Left forelimb (tissue), 1 donor: ENCODE results near the gene S100A8.
A peak's percentile ranks its signal among the peaks of the same experiment; 100 is the strongest.
"Not testable (repeated sequence)": the region's sequence is repeated elsewhere in the genome, so short reads cannot be mapped to it uniquely, and the experiment has no call there.

Experiments
- DNase-seq: peaks from one replicate; pipeline ENCODE4 v3.0.0-alpha.2; 2018; ENCODE audit warnings: low spot score

The S100A8 gene

GRCh38 chr1:153415850-153416570 is 25.1 kb upstream of the S100A8 start, which contains the start of gene S100A7A:
TSS of gene S100A7A (plus strand) at chr1:153416520. CDS start at chr1:153418083, 1,563 bp downstream.
- DNase-seq: peak; percentile 36

DNA sequence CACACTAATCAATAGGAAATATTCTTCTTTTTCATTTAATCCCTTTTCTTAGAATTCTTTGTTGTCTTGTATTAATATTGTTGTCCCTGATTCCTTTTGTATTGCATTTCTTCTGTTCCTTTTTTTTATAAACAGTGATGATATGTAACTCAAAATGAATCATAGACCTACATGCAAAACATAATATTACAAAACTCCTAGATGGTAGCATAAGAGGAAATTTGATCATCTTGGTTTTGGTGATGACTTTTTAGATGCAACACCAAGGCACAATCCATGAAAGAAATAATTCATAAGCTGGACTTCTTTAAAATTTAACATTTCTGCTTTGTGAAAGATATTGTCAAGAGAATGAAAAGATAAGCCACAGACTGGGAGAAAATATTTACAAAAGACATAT is 23.1 kb upstream of the S100A8 start:
- DNase-seq: not testable (repeated sequence)

DNA sequence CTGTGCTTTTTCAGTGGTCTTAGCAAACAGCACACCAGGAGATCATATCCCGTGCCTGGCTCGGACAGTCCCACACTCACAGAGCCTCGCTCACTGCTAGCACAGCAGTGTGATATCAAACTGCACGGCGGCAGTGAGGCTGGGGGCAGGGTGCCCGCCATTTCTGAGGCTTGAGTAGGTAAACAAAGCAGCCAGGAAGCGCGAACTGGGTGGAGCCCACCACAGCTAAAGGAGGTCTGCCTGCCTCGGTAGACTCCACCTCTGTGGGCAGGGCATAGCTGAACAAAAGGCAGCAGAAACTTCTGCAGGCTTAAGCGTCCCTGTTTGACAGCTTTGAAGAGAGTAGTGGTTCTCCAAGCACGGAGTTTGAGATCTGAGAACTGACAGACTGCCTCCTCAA is 16.4 kb upstream of the S100A8 start:
- not testable (repeated sequence) for DNase-seq

DNA sequence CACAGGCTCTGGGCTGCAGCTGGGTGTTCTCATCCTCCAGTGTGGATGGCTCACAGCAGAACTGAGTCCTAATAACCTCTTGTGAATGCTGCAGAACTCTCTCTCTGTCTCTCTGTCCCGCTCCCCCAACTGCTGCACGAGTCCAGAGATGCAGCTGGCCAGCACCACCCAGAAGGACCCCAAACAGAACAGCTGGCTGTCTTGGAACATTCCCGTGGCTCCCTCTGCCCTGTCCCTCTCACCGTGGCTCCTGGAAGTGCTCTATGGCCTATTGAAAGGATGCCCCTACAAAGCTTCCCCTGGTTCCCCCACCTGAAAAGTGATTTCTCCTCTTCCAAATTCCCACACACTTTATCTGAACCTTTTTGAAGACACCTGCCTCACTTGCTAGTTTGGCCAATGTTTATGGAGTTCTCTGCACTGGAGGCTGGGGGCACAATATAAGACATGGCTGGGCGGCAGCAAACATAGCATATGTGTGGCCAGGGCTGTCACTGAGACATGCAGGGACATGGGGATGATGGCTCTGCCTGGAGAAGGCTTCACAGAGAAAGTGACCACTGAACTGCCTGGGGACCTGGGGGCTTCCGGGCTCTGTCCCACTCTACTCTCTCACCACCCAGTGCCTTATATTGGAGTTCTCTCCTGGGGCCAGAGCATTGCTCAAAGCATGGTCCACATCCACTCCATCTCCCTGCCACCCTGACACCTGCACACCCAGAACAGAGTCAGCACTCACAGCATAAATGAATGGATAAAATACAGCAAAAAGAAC is 15.1 kb upstream of the S100A8 start:
- DNase-seq: not testable (repeated sequence)

GRCh38 chr1:153404768-153405167 is 13.9 kb upstream of the S100A8 start:
- DNase-seq: peak; percentile 57

GRCh38 chr1:153404086-153404635 is 13.3 kb upstream of the S100A8 start:
- DNase-seq: no peak

DNA sequence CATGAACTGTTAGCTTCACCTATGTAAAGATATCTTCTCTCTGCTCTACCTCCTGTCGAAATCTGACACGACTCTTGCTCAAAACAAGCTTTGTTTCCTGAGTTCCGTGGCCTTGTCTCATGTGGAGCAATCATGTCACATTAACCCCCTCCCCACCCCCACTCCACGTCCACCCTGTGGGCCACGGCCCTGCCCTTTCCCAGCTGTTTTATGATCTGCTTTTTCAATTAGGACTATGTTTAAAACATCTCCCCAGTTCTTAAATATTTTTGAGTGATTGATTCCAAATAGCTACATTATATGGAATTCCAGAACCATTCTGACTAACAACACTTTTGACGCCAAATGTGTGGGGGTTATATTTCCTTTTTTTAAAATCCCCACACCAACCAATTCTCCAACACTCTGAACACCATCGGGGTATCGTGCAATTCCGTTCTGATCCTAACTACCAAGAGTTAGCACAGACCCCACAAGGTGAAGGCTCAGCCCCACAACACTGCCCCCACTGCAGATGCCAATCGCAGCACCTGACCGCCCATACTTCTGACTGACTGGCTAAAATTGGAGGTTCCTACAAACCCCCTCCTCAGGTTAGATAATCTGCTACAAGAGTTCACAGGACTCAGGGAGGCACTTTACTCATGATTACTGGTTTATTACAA is 12.7 kb upstream of the S100A8 start:
- peak; percentile 30 for DNase-seq

- DNase-seq: peak; percentile 20
Observed at GRCh38 chr1:153402226-153402625, 11.4 kb upstream of the S100A8 start.

DNA sequence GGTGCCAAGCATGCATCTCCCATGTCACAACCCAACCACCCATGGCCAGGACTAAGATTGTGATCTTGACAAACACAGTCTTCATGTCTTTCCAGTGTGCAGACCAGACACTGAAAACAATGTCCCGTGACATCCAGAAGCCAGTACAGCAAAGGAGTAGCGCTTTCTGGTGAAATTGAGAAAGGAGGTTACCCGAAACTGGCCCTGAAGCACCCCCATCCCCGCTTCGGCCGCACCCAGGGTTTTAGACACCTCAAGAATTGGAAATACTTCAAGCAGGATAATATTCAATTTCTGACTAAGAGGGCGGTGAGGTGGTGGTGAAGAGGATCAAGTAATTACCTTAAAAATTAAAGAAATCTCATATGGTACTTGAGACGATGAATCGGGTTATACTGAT is 10.6 kb upstream of the S100A8 start:
- peak; percentile 17 for DNase-seq

DNA sequence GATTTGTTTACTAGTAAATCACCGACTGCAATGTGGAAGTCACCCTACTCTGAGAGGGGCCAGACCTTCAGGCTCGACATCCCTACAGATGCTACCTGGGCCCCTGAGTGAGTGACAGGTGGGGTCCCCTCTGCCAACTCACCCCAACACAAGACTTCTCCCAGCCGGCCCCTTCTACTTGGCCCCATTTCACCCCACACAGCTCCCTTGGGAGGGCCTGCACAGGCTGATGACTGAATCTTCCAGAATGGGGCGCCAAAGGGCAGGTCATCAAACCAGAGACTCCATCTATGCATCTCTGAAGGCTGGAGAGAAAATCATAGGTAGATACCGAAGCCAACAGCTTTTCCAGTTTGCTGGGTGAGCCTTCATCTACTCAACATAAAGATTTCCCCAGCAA is 9.4 kb upstream of the S100A8 start:
- DNase-seq: no peak

GRCh38 chr1:153399401-153400055 is 8.7 kb upstream of the S100A8 start:
- peak; percentile 34 for DNase-seq

DNA sequence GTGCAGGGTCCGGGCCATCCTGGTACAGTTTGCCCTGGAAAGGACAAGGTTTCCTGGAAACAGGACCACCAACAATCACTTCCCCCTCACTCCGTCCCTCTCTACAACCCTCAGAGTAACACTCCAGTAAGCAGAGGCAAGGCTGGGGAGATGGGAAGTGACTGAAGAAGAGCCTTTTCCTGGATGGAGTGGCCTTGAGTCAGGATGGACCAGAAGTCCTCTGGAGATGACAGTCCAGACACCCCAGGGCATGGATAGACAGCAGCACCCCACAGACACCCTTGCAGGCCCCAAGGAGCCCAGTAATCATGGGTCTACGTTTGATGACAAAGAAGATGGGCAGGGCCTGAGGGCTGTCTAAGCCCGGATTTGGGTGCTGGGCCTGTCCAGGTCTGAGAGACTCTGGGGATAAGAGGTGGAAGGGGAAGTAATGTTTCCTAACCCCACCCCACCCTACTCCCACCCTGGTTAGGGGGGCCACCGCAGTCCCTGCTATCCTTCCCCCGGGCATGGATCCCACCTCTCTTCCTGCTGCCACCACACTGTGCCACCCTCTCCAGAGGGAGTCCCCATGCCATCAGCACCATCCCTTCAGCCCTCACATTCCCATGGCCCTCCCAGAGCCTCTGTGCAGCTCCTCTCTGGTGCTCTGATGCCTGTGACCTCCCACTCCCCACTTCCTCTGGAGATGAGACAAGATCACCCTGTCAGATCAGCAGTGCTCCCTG is 7.2 kb upstream of the S100A8 start:
- peak; percentile 50 for DNase-seq

DNA sequence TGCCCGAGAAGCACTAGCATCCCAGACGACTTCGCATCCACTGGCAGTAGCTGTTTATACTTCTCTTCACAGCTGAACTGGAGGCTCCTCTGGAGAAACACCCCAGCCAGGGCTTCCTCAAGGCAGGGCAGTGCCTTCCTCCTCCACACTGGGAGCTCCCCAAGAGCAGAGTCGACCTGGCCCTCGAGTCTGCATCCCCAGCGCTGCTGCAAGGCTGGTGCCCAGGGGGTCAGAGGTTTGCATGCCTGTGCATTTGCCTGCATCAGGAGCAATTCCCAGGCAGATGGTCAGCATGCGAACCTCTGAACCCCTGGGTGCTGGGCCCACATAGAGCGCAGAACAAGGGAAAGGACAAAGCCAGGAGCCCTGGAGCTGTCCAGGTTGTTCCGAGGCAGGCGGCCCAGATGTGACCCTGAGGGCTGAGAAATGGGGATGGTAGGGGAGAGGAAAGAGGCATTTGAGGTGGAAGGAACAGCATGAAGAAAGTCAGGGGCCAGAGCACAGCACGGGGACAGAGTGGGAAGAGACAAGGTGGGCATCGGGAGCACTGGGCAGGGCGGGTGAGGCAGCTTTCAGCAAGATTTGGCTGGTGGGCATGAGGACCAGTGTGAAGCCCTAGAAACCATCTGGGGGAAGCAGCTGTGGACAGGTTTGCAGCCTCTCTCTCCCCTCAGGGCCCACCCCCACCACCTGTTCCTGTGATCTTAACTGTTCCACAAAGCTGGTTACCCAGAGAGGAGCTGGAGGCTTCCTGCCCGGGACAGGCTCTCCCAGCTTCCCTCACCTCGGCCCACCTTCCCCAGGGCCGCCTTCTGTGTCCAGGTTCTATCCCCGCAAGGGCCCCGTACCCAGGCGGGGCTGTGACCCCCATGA is 6.4 kb upstream of the S100A8 start:
- peak; percentile 52 for DNase-seq

GRCh38 chr1:153396461-153396860 is 5.6 kb upstream of the S100A8 start:
- peak; percentile 31 for DNase-seq

GRCh38 chr1:153395776-153396175 is 4.9 kb upstream of the S100A8 start:
- DNase-seq: no peak

- no peak for DNase-seq
Observed at GRCh38 chr1:153395136-153395685, 4.3 kb upstream of the S100A8 start.

GRCh38 chr1:153394391-153394790 is 3.5 kb upstream of the S100A8 start:
- no peak for DNase-seq

DNA sequence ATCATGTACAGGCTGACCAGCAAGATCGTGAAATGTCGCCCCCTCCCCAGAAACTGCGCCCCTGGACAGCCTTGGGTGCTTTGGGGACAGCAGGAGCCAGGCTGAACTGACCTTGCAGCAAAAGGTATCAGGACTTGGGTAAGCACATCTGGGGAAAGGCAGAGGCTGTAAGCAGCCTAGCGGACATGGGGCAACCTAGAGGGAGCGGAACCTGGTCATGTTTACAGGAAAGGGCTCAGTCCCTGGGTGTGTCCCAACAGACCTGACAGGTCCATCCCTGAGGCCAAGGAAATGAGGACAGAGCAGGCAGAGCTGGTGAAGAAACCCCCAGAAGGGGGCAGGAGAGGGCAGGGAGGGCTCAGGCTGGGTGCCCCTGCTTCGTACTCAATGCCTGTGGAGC is 3.1 kb upstream of the S100A8 start:
- DNase-seq: no peak

DNA sequence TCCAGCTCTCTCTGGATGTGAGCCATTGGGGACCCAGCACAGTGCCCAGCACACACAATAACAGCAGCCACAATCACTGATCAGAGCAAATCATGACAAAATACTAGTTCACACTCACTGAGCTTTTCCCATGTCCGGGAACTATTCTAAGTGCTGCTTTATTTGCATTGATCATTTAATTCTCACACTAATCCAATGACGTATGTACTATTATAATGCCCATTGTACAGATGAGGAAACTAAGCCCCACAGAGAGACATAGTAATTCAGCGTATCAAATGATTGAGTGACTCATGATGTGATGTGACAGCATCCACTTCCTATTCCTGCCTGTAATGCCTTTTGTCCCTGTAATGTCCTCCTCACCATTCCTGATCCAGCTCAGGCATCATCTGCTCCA is 1.9 kb upstream of the S100A8 start:
- no peak for DNase-seq

DNA sequence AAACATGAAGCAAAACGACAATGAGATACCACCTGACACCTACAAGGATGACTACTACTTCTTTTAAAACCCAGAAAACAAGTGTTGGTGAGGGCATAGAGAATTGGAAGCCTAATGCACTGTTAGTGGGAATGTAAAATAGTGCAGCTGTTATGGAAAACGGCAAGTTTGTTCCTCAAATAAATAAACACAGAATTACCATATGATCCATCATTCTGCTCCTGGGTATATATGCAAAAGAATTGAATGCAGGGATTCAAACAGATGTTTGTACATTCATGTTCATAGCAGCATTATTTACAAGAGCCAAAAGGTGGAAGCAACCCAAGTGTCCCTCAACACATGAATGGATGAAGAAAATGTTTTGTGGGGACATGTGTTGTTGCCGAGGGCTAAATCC is 1.4 kb upstream of the S100A8 start:
- no peak for DNase-seq
